K562 (cell line): ENCODE data around the gene KIF3B. TPM values are rescaled to one million over a fixed set of nuclear protein-coding genes. Genes with fewer than 3 reads are reported as not detected.

Experiments used
- ATAC-seq: fragments of 200-7000 bp; cut with Tn5 transposase; 3 replicates; pipeline ENCODE4 v1.9.1; 2020; ENCODE audit warnings: moderate library complexity
- BruUV-seq: library from RNA; stranded (reverse); fragments of 400-500 nt; replicated peaks from 2 replicates; lab custom pipeline; 2021; lab: Mats Ljungman, UMichigan
- CTCF ChIA-PET: fragments of 300-600 bp; formaldehyde crosslinking; extraction: SDS; loops from one replicate; lab custom pipeline; 2021; ENCODE audit warnings: low intra/inter-chr PET ratio; lab: Yijun Ruan, JAX
- POLR2A ChIA-PET: fragments of 300-600, 350-650 bp; sonication (Branson Sonifier 250); formaldehyde crosslinking; extraction: SDS; loops from one replicate; lab custom pipeline; 2021; ENCODE audit warnings: antibody characterized with exemption, inconsistent platforms; lab: Yijun Ruan, JAX
- DNase-seq, 4 experiments: peaks; one replicate each; pipeline versions ENCODE4 v3.0.0 to v3.0.0-alpha.2; 2011 to 2018; ENCODE audit warnings: low spot score in 3 of 4, mixed read lengths in 3 of 4; ENCODE audit errors: extremely low read depth in 1 of 4
- FAIRE-seq: peaks from 2 replicates; lab custom pipeline; 2011; peaks lifted over from hg19 to GRCh38; lab: Jason Lieb, UNC
- H2AFZ ChIP-seq: 2 replicates; pipeline ENCODE4 v1.6.0; 2011; ENCODE audit warnings: low read depth, low read length, control low read depth, inconsistent platforms
- H3K27ac ChIP-seq: fragments of 200-600 bp; 3 replicates; pipeline ENCODE4 v1.8.0; 2011; ENCODE audit warnings: low read depth, mild to moderate bottlenecking, control low read depth, inconsistent platforms, low read length, moderate library complexity, mixed read lengths; ENCODE audit errors: extremely low read depth
- H3K27me3 ChIP-seq, 2 experiments: fragments of 300-600 bp in 1 of 2; 2 replicates in 1 of 2; 3 replicates in 1 of 2; pipeline versions ENCODE4 v1.6.0 to v1.8.0; 2011; ENCODE audit warnings: inconsistent platforms in 2 of 2, low read length in 2 of 2, mild to moderate bottlenecking in 1 of 2, mixed read lengths in 1 of 2, moderate library complexity in 1 of 2; ENCODE audit not compliant: control insufficient read depth in 2 of 2, insufficient read depth in 2 of 2
- H3K36me3 ChIP-seq: fragments of 300-600 bp; 3 replicates; pipeline ENCODE4 v1.8.0; 2011; ENCODE audit warnings: mild to moderate bottlenecking, low read length, inconsistent platforms; ENCODE audit not compliant: control insufficient read depth, insufficient read depth
- H3K4me1 ChIP-seq, 2 experiments: fragments of 200-600 bp in 1 of 2; replicated peaks in 1 of 2; 2 replicates in 1 of 2; 3 replicates in 1 of 2; pipeline versions ENCODE4 v1.5.1 to v1.8.0; 2011; ENCODE audit warnings: inconsistent platforms in 2 of 2, low read length in 2 of 2, mild to moderate bottlenecking in 1 of 2, mixed read lengths in 1 of 2, moderate library complexity in 1 of 2; ENCODE audit not compliant: control insufficient read depth in 2 of 2, insufficient read depth in 2 of 2
- H3K4me2 ChIP-seq: 2 replicates; pipeline ENCODE4 v1.6.1; 2011; ENCODE audit warnings: low read length, control low read depth, inconsistent platforms, mixed read lengths; ENCODE audit not compliant: insufficient read depth
- H3K4me3 ChIP-seq: fragments of 200-600 bp; sonication (generic), shearing (Covaris generic); 2 replicates; pipeline ENCODE4 v1.5.1; 2016; ENCODE audit warnings: control low read depth, inconsistent platforms
- H3K79me2 ChIP-seq: fragments of 200-600 bp; 3 replicates; pipeline ENCODE4 v1.8.0; 2011; ENCODE audit warnings: low read length, inconsistent platforms; ENCODE audit not compliant: control insufficient read depth, insufficient read depth
- H3K9ac ChIP-seq, 2 experiments: 2 replicates each; pipeline versions ENCODE4 v1.6.0 to v1.6.1; 2011; ENCODE audit warnings: low read depth in 2 of 2, low read length in 2 of 2, control low read depth in 1 of 2, inconsistent platforms in 1 of 2, mild to moderate bottlenecking in 1 of 2, mixed read lengths in 1 of 2; ENCODE audit not compliant: insufficient read depth in 1 of 2
- H3K9me1 ChIP-seq: one replicate; pipeline ENCODE4 v1.6.0; 2011; ENCODE audit warnings: inconsistent platforms, mild to moderate bottlenecking, low read length, moderate library complexity; ENCODE audit not compliant: control insufficient read depth, insufficient read depth
- H3K9me3 ChIP-seq: replicated peaks from 2 replicates; pipeline ENCODE4 v1.5.1; 2011; ENCODE audit warnings: low read depth, low read length, inconsistent platforms; ENCODE audit not compliant: control insufficient read depth, insufficient read depth
- H4K20me1 ChIP-seq: replicated peaks from 2 replicates; pipeline ENCODE4 v1.6.1; 2011; ENCODE audit warnings: low read length, inconsistent platforms, mixed read lengths; ENCODE audit not compliant: control insufficient read depth, insufficient read depth
- CBX2 ChIP-seq: fragments of 200-600 bp; sonication (generic); IDR thresholded peaks from one replicate; pipeline ENCODE4 v1.6.1; 2012; ENCODE audit warnings: mild to moderate bottlenecking, low read length, inconsistent platforms; ENCODE audit not compliant: insufficient read depth, poor library complexity, severe bottlenecking
- GTF3C2 ChIP-seq: IDR thresholded peaks from 3 replicates; pipeline ENCODE4 v1.6.1; 2011; ENCODE audit warnings: borderline replicate concordance, mild to moderate bottlenecking, moderate library complexity; ENCODE audit not compliant: insufficient read length; ENCODE audit errors: extremely low read depth
- HNRNPL ChIP-seq: fragments of 200-400 bp; formaldehyde crosslinking; IDR thresholded peaks from 2 replicates; pipeline ENCODE4 v1.6.1; 2017; ENCODE audit warnings: low read depth, mild to moderate bottlenecking, low read length
- NELFE ChIP-seq: IDR thresholded peaks from 2 replicates; pipeline ENCODE4 v1.6.1; 2011; ENCODE audit warnings: mild to moderate bottlenecking; ENCODE audit not compliant: insufficient read depth, insufficient read length
- NR2F6 ChIP-seq: fragments of 450-650 bp; formaldehyde crosslinking; IDR thresholded peaks from 2 replicates; pipeline ENCODE4 v1.4.0; 2020; ENCODE audit warnings: mild to moderate bottlenecking
- NR4A1 ChIP-seq, 2 experiments: fragments of 250-450 bp in 1 of 2; fragments of 450-650 bp in 1 of 2; sonication (Bioruptor Pico) in 1 of 2; IDR thresholded peaks; 2 replicates each; pipeline versions ENCODE4 v1.4.0 to v1.6.1; 2016 to 2020; ENCODE audit warnings: mild to moderate bottlenecking in 2 of 2, missing compliant biosample characterization in 1 of 2, missing genetic modification characterization in 1 of 2, moderate library complexity in 1 of 2
- RHOXF2B ChIP-seq: fragments of 250-450 bp; sonication (Bioruptor Pico); conservative IDR thresholded peaks from 2 replicates; pipeline ENCODE4 v1.5.1; 2021
- SLC30A9 ChIP-seq: fragments of 250-450 bp; sonication (Bioruptor Pico); IDR thresholded peaks from 2 replicates; pipeline ENCODE4 v1.8.0; 2022; ENCODE audit warnings: mild to moderate bottlenecking, moderate library complexity
- THRAP3 ChIP-seq: fragments of 450-650 bp; IDR thresholded peaks from 2 replicates; pipeline ENCODE4 v1.6.1; 2016; ENCODE audit warnings: mild to moderate bottlenecking, inconsistent platforms, borderline replicate concordance
- ZFP1 ChIP-seq: fragments of 450-650 bp; formaldehyde crosslinking; IDR thresholded peaks from 2 replicates; pipeline ENCODE4 v1.4.0; 2020; ENCODE audit warnings: mild to moderate bottlenecking, mixed read lengths
- ZFP30 ChIP-seq: fragments of 250-450 bp; sonication (Bioruptor Pico); IDR thresholded peaks from 2 replicates; pipeline ENCODE4 v1.8.0; 2022; ENCODE audit warnings: moderate library complexity, mild to moderate bottlenecking, inconsistent platforms, borderline replicate concordance
- ZNF212 ChIP-seq: fragments of 450-650 bp; formaldehyde crosslinking; IDR thresholded peaks from 2 replicates; pipeline ENCODE4 v1.4.0; 2020; ENCODE audit warnings: mild to moderate bottlenecking
- ZNF347 ChIP-seq: fragments of 450-650 bp; formaldehyde crosslinking; IDR thresholded peaks from 2 replicates; pipeline ENCODE4 v1.4.0; 2020; ENCODE audit warnings: low read depth, mild to moderate bottlenecking, moderate library complexity
- WGBS: fragments of 100-300 bp; shearing (Covaris generic); methylation state at CpG from one replicate; pipeline ENCODE4 v1.1.6; 2016; ENCODE audit warnings: low coverage, mixed read lengths; ENCODE audit not compliant: insufficient coverage; ENCODE audit errors: missing lambda C conversion rate; 5-methylcytosine and 5-hydroxymethylcytosine counted together
- in situ Hi-C: fragments of 300-500 bp; cut with MboI; formaldehyde crosslinking; loops from 4 replicates; pipeline ENCODE4 v1.15.0; 2018; ENCODE audit warnings: inconsistent platforms, mixed read lengths
- intact Hi-C: fragments of 100-400 bp; cut with micrococcal nuclease; formaldehyde crosslinking; loops from 2 replicates; pipeline ENCODE4 v1.14.2; 2022
- polyA plus RNA-seq, 8 experiments: library from polyadenylated mRNA; depleted of rRNA in 4 of 8; stranded (reverse) in 5 of 8; unstranded in 3 of 8; fragments of >200 nt; fragmentation: Nextera tagmentation in 2 of 8; fragmentation: Illumina TruSeq in 1 of 8; extraction: Ambion mirVana in 2 of 8; extraction: Trizol in 1 of 8; gene quantifications; 2 replicates each; pipeline versions ENCODE4 v1.2.1 to v1.2.3, GENCODE V29; 2011 to 2014; ENCODE audit warnings: inconsistent platforms in 1 of 8, missing spikeins in 1 of 8
- total RNA-seq, 7 experiments: library from RNA; depleted of rRNA in 6 of 7; stranded (reverse); fragments of >200 nt in 6 of 7; fragmentation: Illumina TruSeq in 2 of 7; extraction: Trizol in 2 of 7; gene quantifications; 2 replicates each; pipeline versions ENCODE4 v1.2.1 to v1.2.3, GENCODE V29; 2011 to 2021; ENCODE audit warnings: low replicate concordance in 1 of 7
- TF ChIP-seq, protein P1 (sequence below), 2 experiments: fragments of 450-650 bp; conservative IDR thresholded peaks; 2 replicates each; pipeline ENCODE4 v1.6.1; 2017; ENCODE audit warnings: mild to moderate bottlenecking in 2 of 2, moderate library complexity in 2 of 2
- TF ChIP-seq, protein P2 (sequence below): sonication (generic); formaldehyde crosslinking; IDR thresholded peaks from 2 replicates; pipeline ENCODE4 v1.8.0; 2022; ENCODE audit warnings: mild to moderate bottlenecking, missing genetic modification reagents

Gene KIF3B
- total and polyA plus RNA-seq, 9 of the 15 experiments (the other 6 are each of a cell fraction or from before 2014, with no cell fraction given): 2.9 to 12.3 (median 8.6) TPM

- no peaks in the 10 kb centered on the region for H3K4me1 ChIP-seq
- intact Hi-C loops (no loop called here), in situ Hi-C loops (no loop called here)
- CTCF ChIA-PET: no interaction called here
- FAIRE-seq: no peak
- no peaks in the 10 kb centered on the region for H3K9me3 ChIP-seq
- no peak overlapping the region for H3K4me2 ChIP-seq
- H3K9me1 ChIP-seq: no peaks in the 10 kb centered on the region
- BruUV-seq: no TSS peak
- POLR2A ChIA-PET: no interaction called here
- H3K9ac ChIP-seq: no peak overlapping the region
- ATAC-seq: no peak
- DNase-seq: no peak
- H3K27ac ChIP-seq: no peak overlapping the region
- WGBS: 21% methylated on average over 2 of the region's 2 CpGs
- TF ChIP-seq HNRNPL: no peak
- TF ChIP-seq, protein P1, sequence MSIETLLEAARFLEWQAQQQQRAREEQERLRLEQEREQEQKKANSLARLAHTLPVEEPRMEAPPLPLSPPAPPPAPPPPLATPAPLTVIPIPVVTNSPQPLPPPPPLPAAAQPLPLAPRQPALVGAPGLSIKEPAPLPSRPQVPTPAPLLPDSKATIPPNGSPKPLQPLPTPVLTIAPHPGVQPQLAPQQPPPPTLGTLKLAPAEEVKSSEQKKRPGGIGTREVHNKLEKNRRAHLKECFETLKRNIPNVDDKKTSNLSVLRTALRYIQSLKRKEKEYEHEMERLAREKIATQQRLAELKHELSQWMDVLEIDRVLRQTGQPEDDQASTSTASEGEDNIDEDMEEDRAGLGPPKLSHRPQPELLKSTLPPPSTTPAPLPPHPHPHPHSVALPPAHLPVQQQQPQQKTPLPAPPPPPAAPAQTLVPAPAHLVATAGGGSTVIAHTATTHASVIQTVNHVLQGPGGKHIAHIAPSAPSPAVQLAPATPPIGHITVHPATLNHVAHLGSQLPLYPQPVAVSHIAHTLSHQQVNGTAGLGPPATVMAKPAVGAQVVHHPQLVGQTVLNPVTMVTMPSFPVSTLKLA (conservative IDR thresholded peaks at IDR 0.05): no peak
- TF ChIP-seq CBX2: no peak
- TF ChIP-seq THRAP3: no peak
- no peak for TF ChIP-seq ZNF347 (CRISPR knock-in tag)
- TF ChIP-seq RHOXF2B (CRISPR knock-in tag): no peak
- TF ChIP-seq ZNF212 (CRISPR knock-in tag): no peak
- no peak for TF ChIP-seq ZFP1 (CRISPR knock-in tag)
- no peak for TF ChIP-seq SLC30A9
- TF ChIP-seq, protein P2, sequence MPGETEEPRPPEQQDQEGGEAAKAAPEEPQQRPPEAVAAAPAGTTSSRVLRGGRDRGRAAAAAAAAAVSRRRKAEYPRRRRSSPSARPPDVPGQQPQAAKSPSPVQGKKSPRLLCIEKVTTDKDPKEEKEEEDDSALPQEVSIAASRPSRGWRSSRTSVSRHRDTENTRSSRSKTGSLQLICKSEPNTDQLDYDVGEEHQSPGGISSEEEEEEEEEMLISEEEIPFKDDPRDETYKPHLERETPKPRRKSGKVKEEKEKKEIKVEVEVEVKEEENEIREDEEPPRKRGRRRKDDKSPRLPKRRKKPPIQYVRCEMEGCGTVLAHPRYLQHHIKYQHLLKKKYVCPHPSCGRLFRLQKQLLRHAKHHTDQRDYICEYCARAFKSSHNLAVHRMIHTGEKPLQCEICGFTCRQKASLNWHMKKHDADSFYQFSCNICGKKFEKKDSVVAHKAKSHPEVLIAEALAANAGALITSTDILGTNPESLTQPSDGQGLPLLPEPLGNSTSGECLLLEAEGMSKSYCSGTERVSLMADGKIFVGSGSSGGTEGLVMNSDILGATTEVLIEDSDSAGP (CRISPR knock-in tag): no peak
- no peak for TF ChIP-seq NR2F6 (CRISPR knock-in tag)
- no peak for TF ChIP-seq ZFP30
- TF ChIP-seq NR4A1 (CRISPR knock-in tag; IDR thresholded peaks at IDR 0.05): no peak
- TF ChIP-seq NR4A1 (tag; IDR thresholded peaks at IDR 0.05): no peak
- no peak for TF ChIP-seq GTF3C2
- no peak for TF ChIP-seq NELFE
- TF ChIP-seq, all 486 proteins: peak for 0
- Histone ChIP-seq H3K4me3 (no peak overlapping the region), H2AFZ (no peak overlapping the region), H3K36me3 (no peaks in the 10 kb centered on the region), H3K27me3 (no peaks in the 10 kb centered on the region), H3K79me2 (no peaks in the 10 kb centered on the region), H4K20me1 (0 out of 2 replicates have a peak, but pooled peaks cover 3% of the 10 kb centered on the region)
Measured at GRCh38 chr20:32304131-32304746, 26.8 kb downstream of the KIF3B start.
